Measurements from ENCODE around the gene FRMD4B. TPM values are rescaled to one million over a fixed set of nuclear protein-coding genes. Genes with fewer than 3 reads are reported as not detected.

Gene FRMD4B
- total RNA-seq, 1 experiment from 2014 or later = 0.90 TPM

- CTCF ChIA-PET = no interaction called here
- Histone ChIP-seq H3K27ac (ENCODE audit: low read length) (no peak overlapping the region), H3K27me3 (ENCODE audit: control insufficient read depth, insufficient read depth, low read length) (no peaks in the 10 kb centered on the region), H3K9me3 (ENCODE audit: control insufficient read depth, insufficient read depth, low read depth, low read length) (no peaks in the 10 kb centered on the region), H3K36me3 (ENCODE audit: control insufficient read depth, insufficient read depth, low read length) (no peaks in the 10 kb centered on the region), H3K4me1 (ENCODE audit: control insufficient read depth, insufficient read depth, low read length) (no peaks in the 10 kb centered on the region), H3K4me3 (ENCODE audit: low read depth in 2 of 2, low read length in 2 of 2) (no peak overlapping the region)
- intact Hi-C loops (cut with micrococcal nuclease; ENCODE audit: unreplicated experiment) (no loop called here), in situ Hi-C loops (cut with HindIII; ENCODE audit: low pct_unique_long_range_greater_than_20kb, low sequenced_read_pairs) (no loop called here)
- POLR2A ChIA-PET = no interaction called here
- TF ChIP-seq TCF7L2 (IDR thresholded peaks at IDR 0.05; ENCODE audit: low read depth, low read length) = no peak
- TF ChIP-seq REST (IDR thresholded peaks at IDR 0.05; ENCODE audit: insufficient read depth in 1 of 2, low read depth in 2 of 2, low read length in 1 of 2) = no peak
- no peak for TF ChIP-seq POLR2AphosphoS5 (IDR thresholded peaks at IDR 0.05; ENCODE audit: low read depth, low read length)
- TF ChIP-seq SIN3A (IDR thresholded peaks at IDR 0.05; ENCODE audit: borderline replicate concordance, insufficient read depth, low read depth, low read length) = no peak
- no peak for TF ChIP-seq CTCF (IDR thresholded peaks at IDR 0.05)
- ATAC-seq (no peak), DNase-seq (ENCODE audit: low read depth, low spot score) (no peak)
- no TSS peak for BruUV-seq (replicated peaks)
Measured at GRCh38 chr3:69325151-69325550, 60.7 kb downstream of the FRMD4B start.

- no peak for ATAC-seq
- in situ Hi-C loops (cut with HindIII; ENCODE audit: low pct_unique_long_range_greater_than_20kb, low sequenced_read_pairs) (no loop called here), intact Hi-C loops (cut with micrococcal nuclease; ENCODE audit: unreplicated experiment) (no loop called here)
- no peak overlapping the region for H3K4me3 ChIP-seq (ENCODE audit: low read depth in 2 of 2, low read length in 2 of 2)
- POLR2A ChIA-PET = no interaction called here
- no peak overlapping the region for H3K27ac ChIP-seq (ENCODE audit: low read length)
- no peaks in the 10 kb centered on the region for H3K27me3 ChIP-seq (ENCODE audit: control insufficient read depth, insufficient read depth, low read length)
- H3K9me3 ChIP-seq (ENCODE audit: control insufficient read depth, insufficient read depth, low read depth, low read length) = no peaks in the 10 kb centered on the region
- H3K4me1 ChIP-seq (ENCODE audit: control insufficient read depth, insufficient read depth, low read length) = no peaks in the 10 kb centered on the region
- CTCF ChIA-PET = no interaction called here
- no peak for DNase-seq (ENCODE audit: low read depth, low spot score)
- no TSS peak for BruUV-seq (replicated peaks)
- H3K36me3 ChIP-seq (ENCODE audit: control insufficient read depth, insufficient read depth, low read length) = no peaks in the 10 kb centered on the region
- TF ChIP-seq TCF7L2 (IDR thresholded peaks at IDR 0.05; ENCODE audit: low read depth, low read length) (no peak), CTCF (IDR thresholded peaks at IDR 0.05) (peak; percentile 49)
Measured at GRCh38 chr3:69324362-69325025, 61.4 kb downstream of the FRMD4B start.
